GM18508 (cell line): ENCODE data around the gene STK11.

Source experiments
- ATAC-seq: cut with Tn5 transposase; IDR thresholded peaks from one replicate; pipeline ENCODE4 v1.9.1; 2021; ENCODE audit warnings: moderate number of reproducible peaks; ENCODE audit not compliant: insufficient read depth, unreplicated experiment

Gene STK11

GRCh38 chr19:1269065-1269477, 63.5 kb downstream of the STK11 start, which contains the start of gene CIRBP:
TSS of gene CIRBP (plus strand) at chr19:1269332. CDS start at chr19:1270934, 1,602 bp downstream.
- ATAC-seq: no peak

DNA sequence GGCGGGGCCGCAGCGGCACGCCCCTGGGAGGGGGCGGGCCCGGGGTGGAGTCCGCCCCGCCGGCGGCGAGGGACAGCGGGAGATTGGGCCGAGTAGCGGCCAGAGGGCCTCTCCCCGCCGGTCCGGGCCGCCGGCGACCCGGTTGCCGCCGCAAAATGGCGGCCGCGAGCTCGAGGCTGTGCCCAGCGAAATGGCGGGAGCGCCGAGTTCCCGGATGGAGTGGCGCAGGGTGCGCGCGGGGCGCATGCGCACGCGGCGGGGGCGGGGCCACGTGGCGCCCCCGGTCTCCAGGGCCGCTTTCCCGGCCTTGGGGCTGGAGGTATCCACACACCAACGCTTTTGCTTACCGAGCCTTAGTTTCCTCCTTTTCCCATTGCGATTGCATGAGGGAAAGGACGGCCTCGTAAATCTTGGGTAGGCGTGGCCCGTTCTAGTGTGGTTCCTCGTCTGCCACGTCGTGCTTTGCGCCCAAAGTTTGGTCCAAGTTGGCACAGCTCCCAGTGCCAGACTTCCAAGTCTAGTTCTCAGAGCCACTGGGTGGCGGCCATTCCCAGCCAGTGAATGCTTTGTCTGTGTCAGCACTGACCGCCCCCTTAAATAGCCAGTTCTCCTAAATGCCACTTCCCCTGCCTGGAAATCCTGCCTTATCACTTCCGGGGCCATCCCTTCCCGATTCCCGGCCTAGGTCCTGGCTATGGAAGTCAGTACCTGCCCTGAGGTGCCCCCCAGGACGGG, 64.1 kb downstream of the STK11 start:
- ATAC-seq: no peak

GRCh38 chr19:1270213-1270853, 64.8 kb downstream of the STK11 start:
- no peak for ATAC-seq

DNA sequence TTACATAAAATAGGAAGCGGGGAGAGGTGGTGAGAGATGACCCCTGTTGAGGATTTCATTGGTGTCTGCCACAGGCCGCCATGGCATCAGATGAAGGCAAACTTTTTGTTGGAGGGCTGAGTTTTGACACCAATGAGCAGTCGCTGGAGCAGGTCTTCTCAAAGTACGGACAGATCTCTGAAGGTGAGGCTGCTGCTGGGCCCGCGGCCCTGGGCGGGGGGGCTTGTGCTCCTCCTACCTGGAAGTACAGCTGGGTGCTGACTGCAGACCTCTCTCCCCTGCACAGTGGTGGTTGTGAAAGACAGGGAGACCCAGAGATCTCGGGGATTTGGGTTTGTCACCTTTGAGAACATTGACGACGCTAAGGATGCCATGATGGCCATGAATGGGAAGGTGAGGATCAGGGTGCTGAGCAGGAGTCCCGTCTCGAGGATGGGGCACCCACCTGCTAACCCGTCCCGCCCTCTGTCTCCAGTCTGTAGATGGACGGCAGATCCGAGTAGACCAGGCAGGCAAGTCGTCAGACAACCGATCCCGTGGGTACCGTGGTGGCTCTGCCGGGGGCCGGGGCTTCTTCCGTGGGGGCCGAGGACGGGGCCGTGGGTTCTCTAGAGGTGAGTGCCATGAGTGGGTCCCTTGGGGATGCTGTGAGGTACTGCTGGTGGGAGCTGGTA, 65.4 kb downstream of the STK11 start:
- no peak for ATAC-seq

DNA sequence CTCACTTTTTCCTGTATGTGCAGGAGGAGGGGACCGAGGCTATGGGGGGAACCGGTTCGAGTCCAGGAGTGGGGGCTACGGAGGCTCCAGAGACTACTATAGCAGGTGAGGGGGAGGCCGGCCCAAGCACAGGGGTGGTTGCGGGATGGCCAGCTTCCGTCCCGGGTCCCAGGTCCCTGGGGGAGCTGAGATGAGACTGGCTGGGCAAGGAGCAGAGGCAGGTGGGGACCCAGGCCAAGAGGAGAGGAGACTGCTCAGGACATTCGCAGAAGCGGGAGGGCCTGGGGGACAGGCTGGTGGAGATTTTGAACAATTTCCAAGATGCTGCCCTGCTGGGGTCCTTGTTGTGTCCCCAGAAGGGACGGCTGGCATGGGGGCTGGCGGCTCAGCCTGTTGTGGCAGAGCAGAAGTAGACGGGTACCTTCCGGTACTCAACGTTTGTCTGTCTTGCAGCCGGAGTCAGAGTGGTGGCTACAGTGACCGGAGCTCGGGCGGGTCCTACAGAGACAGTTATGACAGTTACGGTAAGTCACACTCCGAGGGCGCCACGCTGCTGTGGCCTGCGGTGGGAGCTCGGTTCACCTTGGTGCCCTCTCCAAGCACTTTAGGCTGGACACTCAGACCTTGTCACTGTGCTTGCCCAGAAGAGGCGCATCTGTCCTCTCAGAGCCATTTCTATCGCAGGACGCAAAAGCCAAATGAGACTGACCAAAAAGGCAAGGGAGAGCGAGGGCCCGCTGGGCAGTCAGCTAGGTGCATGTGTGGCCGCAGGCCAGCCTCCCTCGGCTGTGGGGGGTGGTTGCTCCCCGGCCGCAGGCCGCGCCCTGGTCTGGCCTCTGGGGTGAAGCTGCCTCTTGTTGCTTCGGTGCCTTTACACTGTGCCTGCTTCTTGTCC, 66.2 kb downstream of the STK11 start:
- no peak for ATAC-seq

GRCh38 chr19:1272423-1273262, 67.1 kb downstream of the STK11 start:
- no peak for ATAC-seq

- ATAC-seq: no peak
Measured at GRCh38 chr19:1273263-1274041, 67.9 kb downstream of the STK11 start.

GRCh38 chr19:1274081-1274851, 68.7 kb downstream of the STK11 start:
- ATAC-seq: no peak

DNA sequence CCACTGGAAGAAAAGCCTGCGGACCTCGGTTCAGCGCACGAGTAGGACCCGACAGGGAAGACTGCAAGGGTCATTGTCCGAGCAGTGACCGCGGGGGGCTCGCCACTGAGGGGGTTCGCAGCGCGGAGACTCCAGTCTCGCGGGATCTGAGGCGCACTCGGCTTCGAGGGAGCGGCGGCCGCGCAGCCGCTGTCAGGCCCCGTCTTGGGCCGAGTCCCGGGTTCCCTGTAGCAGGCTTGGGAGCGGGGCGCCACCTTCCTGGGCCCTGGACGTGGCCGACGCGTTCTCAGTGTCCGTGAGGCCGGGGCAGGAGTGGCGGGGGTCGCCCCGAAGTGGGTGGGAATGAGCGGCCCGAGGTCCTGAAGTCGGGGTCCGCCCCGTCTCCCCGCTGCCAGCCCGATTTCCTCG, 69.3 kb downstream of the STK11 start:
- no peak for ATAC-seq

DNA sequence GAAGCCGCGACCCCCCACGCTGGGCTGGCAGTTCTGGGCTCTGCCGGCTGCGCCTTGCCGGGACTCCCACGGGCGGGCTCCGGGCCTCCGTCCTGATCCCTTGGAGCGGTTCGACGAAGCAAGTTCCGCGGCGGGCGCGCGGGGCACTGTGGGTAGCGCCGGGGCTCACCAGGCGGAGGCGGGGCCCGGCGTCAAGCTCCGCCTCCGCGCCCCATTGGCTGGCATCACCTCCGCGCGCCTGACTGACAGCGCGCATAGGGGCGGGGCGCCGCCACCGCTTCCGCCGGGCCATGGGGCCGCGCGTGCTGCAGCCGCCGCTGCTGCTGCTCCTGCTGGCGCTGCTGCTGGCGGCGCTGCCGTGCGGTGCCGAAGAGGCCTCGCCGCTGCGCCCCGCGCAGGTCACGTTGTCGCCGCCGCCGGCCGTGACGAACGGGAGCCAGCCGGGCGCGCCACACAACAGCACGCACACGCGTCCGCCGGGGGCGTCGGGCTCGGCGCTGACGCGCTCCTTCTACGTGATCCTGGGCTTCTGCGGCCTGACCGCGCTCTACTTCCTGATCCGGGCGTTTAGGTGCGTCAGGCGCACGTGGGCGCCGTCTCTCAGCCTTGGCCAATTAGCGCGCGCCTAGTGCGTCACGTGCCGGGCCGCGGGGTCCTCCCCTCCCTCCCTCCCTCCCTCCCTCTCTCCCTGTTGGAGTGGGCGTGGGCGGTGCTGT, 69.8 kb downstream of the STK11 start, which contains the start of gene FAM174C:
Gene FAM174C, plus strand, starts transcription at position 271 of the 716 bp plus-strand sequence. Its CDS starts 20 bp downstream, at position 291.
- no peak for ATAC-seq

- no peak for ATAC-seq
Measured at GRCh38 chr19:1275976-1276627, 70.5 kb downstream of the STK11 start.

GRCh38 chr19:1276628-1277022, 71.0 kb downstream of the STK11 start:
- ATAC-seq: no peak

DNA sequence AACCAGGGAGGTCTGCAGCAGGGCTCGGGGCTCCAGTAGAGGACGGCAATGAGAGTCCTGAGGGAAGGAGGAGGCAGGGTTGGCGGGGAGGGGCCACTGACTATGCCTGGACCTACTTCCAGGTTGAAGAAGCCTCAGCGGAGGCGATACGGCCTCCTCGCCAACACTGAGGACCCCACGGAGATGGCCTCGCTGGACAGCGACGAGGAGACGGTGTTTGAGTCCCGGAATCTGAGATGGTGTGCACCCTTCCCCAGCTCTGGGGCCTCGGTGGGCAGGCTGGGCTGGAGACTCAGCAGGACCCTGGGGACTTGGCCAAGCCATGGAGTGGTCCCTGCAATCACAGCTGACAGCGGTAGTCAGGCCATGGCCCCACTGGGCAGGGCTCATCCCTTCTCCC, 71.5 kb downstream of the STK11 start:
- no peak for ATAC-seq
